GM21360 (cell line): ENCODE results near the gene OSBPL9.

Source experiments
- ATAC-seq: cut with Tn5 transposase; IDR thresholded peaks from one replicate; pipeline ENCODE4 v1.9.1; 2021; ENCODE audit warnings: mild to moderate bottlenecking, moderate library complexity; ENCODE audit not compliant: unreplicated experiment

The OSBPL9 gene, protein sequence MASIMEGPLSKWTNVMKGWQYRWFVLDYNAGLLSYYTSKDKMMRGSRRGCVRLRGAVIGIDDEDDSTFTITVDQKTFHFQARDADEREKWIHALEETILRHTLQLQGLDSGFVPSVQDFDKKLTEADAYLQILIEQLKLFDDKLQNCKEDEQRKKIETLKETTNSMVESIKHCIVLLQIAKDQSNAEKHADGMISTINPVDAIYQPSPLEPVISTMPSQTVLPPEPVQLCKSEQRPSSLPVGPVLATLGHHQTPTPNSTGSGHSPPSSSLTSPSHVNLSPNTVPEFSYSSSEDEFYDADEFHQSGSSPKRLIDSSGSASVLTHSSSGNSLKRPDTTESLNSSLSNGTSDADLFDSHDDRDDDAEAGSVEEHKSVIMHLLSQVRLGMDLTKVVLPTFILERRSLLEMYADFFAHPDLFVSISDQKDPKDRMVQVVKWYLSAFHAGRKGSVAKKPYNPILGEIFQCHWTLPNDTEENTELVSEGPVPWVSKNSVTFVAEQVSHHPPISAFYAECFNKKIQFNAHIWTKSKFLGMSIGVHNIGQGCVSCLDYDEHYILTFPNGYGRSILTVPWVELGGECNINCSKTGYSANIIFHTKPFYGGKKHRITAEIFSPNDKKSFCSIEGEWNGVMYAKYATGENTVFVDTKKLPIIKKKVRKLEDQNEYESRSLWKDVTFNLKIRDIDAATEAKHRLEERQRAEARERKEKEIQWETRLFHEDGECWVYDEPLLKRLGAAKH

DNA sequence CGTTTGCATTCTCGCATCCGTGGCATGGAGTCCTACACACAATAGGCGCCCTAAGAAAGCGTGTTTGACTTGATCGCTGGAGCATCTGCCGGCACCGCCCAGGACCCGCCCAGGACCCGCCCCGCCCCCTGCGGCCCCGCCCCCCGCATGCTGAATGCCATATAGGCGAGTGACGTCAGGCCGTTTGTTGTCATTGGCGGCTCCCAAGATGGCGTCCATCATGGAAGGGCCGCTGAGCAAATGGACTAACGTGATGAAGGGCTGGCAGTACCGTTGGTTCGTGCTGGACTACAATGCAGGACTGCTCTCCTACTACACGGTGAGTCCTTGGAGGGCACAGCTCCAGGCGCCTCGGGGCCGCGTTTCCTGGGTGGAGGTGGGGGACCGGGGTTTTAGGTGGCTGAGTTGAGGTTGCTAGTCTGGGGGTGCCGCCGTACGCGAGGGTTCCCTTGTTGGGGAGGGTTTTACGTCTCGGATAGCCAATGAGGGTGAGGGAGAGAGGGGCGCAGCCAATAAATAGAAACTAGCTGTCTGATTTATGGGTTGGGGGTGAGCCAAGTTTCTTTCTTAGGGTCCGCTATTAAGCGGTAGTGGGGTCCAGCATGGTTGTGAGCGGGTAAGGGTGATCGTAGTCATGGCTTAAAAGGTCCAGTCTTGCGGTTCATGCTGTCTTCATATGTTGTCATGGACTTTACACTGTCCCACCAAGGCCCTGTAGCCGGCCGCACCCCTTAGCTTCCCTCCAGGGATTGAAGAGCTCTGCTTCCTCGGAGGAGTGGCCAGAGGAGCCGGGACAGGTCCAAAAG lies at the start of gene OSBPL9:
Gene OSBPL9 (plus strand): TSS at position 190 of the 806 bp plus-strand sequence. CDS start 19 bp downstream, at position 209.
- ATAC-seq: peak; percentile 85

DNA sequence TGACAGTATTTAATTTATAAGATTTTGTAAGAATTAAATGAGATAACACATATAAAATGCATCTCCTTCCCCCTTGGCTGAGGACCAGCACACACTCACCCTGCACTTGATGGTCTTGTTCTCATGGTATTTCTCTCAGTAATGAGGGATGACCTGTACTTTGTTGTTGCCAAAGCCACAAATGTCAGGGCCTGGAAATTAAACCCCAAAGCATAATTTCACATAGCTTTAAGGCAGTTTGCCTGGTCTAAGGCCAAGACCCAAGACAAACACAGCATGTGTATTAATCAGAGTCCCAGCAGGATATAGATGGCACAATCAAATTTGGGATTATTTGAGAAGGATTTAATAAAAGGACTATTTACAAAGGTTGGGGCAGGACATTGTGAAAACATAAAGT lies 49.2 kb upstream of the OSBPL9 start:
- ATAC-seq: no peak

DNA sequence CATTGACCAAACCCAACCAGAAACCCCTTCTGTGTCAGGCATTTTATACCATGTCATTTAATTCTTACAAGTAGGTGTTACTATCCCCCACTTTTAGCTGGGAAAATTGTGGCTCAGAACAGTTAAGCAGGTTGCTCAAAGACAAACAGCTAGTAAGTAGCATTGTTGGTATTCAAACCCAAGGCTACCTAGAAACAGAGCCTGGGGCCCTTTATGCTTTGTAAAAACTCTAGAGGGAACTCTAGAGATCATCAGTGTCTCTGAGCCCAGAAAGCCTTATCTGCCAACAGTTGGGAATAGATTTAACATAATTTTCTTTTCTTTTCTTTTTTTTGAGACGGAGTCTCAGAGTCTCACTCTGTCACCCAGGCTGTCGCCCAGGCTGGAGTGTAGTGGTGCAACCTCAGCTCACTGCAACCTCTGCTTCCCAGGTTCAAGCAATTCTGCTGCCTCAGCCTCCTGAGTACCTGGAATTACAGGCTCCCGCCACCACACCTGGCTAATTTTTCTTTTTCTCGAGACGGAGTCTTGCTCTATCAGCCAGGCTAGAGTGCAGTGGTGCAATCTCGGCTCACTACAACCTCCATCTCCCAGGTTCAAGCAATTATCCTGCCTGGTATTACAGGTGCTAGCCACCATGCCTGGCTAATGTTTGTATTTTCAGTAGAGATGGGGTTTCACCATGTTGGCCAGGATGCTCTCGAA lies 48.5 kb upstream of the OSBPL9 start:
- ATAC-seq: no peak

DNA sequence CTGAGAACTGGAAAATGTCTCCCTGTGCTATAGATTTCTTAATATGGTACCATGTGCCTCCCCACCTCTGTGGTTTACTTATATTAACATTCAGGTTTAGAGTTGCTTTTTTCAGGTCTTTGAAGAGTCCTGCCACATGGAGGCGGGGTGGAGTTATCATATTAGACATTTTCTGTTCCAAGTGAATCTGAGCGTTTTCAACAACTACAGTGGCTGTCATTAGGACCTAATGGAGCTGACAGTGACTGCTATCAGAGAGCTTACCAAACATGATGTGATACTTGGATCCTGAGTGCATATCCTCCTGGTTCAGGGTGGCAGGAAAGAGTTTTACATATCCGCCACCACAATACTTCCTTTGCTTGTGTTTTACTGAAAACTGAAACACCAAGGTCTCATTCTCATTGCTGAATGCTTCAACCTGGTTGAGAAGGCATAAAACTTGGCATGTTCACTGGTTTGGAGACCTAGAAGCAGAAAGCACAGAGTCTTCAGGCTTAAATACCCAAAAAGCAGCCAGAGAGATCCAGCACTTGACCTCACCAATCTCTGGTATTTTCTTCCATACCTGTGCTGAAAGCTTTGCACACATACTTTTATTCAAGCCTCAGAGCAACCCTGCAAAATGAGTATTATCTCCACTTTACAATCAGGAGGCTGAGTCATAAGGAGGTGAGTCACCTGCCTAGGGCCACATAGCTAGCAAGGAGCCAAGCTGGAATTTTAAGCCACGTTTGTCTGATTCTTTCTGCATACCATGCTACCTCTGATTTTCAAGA lies 47.4 kb upstream of the OSBPL9 start:
- ATAC-seq: peak; percentile 71

DNA sequence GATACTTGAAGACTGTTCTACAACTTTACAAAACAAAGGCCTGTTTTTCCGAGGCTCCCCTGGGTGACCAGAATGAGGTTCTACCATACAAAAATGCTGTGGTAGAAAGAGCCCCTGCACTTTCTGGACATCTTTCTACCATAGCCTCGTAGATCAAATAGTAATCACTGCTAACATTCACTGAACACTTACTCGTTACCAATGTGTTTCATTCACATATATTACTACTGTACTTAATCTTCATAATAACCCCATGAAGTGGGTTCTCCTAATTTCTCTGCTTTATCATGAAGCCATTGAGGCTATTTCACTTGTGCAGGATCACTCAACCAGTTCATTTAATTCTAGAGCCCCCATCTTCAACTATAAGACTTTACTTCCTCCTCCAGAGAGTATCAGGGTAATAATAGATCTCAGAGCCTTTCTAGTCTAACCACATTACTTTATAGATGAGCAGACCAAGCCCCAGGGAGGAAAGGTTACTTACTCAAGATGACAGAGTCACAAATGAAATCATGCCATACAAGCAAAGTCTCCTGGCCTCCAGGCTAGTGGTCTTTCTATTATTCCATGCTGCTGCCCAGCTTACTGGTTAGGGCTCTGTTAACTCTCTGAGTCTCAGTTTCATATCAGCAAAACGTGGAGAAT lies 46.7 kb upstream of the OSBPL9 start:
- ATAC-seq: no peak

DNA sequence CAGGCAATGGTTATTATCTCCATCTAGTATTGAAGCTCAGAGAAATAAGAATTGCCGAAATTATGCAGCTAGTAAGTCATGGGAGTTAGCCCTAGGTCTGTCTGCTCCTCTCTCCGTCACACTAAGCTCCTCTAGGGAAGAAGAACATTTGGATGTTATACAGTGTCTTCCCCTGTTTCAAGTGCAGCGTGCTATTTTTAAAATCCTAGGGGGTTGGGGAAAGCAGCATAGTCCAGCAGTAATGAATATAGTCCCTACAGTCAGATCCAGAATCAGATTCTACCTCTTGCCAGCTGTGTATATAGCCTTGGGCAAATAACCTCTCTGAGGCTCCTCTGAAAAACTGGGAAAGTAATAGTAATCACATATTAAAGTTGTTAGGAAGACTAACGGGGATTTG lies 44.5 kb upstream of the OSBPL9 start:
- no peak for ATAC-seq

DNA sequence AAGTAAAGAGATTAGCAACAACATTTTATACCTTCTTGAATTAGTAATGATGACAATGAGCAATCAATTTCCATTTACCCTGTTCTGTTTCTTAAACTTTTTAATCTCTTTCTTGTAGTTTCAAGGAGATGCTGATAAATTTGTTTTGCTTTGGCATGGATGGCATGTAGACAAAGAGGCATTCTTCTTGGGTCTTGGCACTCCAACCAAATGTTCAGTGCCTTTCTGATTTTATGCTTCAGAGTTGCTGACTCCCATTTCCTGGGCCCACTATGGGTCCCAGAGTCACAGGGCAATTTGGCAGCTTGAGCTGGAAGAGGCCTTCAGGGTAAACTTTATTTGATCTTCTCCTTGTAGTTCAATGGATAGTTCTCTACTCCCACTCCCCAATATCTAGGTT lies 42.1 kb upstream of the OSBPL9 start:
- ATAC-seq: no peak

DNA sequence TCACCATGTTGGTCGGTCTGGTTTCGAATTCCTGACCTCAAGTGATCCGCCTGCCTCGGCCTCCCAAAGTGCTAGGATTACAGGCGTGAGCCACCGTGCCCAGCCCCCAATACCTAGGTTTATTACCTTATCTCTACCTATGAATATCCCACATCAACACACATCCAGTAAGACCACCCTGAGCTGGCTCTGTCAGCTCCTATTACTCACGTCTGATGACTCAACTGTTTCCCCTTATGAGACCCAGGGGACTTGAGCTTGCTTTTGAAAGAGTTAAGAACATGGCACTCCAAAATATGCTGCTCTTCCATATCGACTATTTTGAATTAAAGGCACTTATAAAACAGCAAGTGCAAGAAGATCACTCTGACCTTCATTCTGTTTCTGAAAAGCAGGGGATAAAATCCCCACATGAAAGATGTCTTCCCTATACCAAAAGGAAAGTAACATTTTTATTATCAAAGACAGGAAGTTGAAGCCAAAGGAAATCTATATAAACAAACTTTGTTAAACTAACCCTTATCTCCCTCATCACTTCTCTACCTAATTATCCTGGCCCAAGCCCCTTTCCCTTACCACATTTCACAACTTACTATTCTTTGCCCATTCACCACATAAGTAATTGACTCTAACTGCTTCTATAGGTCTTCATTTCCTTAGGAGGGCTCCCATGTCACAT lies 41.3 kb upstream of the OSBPL9 start:
- ATAC-seq: no peak

DNA sequence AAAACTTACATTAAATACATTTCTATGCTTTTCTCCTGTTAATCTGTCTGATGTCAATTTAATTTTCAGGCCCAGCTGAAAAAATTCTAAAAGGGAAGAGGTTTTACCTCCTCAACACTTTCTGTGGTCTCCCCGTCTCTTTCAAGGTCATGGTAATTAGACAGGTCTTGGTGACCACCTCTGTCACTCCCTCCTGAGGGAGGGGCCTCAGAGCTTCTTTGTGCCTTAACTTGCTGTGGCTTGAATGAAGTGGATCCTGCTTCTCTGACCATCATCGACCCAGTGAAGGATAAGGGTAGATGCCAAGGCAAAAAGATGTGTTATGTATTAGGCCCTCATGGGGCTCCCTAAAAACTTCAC lies 40.8 kb upstream of the OSBPL9 start:
- no peak for ATAC-seq

DNA sequence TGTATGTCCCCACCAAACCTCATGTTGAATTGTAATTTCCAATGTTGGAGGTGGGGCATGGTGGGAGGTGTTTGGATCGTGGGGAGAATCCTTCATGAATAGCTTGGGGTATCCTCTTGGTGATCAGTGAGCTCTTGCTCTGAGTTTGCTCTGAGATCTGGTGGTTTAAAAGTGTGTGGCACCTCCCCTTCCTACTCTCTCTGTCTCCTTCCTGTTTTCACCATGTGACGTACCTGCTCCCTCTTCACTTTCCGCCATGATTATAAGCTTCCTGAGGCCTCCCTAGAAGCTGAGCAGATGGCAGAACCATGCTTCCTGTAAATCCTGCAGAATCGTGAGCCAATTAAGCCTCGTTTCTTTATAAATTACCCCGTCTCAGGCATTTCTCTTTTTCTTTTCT lies 40.0 kb upstream of the OSBPL9 start:
- no peak for ATAC-seq

DNA sequence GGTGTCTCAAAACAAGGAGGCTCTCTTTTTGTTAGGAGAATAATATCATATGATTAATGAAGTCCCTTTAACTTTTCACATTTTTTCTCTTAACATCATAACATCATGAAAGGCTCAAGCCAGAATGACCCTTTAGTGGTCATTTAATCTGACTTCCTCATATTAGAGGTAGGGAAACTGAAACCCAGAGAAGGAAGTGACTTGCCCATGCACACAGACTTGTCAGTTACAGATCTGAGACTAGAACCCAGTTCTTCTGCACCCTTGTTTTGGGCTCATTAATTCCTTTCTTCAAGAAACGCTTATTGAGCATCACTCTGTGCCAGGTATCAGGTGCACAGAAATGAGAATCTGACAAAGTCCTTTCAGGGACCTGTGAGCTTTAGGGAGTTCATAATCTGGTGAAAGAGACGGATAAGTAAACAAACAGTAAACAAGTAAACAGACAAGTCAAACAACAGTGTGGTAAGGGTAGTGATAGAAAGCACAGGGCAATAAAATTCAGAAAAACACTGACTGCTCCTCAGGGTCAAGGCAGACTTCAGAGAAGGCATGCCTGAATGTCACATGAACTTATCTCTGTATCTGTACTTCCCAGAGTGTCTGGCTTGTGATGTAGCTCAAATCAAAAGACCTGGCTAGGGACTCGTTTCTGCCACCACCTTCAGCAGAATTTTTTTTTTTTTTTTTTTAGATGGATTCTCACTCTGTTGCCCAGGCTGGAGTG lies 38.3 kb upstream of the OSBPL9 start:
- peak; percentile 82 for ATAC-seq

DNA sequence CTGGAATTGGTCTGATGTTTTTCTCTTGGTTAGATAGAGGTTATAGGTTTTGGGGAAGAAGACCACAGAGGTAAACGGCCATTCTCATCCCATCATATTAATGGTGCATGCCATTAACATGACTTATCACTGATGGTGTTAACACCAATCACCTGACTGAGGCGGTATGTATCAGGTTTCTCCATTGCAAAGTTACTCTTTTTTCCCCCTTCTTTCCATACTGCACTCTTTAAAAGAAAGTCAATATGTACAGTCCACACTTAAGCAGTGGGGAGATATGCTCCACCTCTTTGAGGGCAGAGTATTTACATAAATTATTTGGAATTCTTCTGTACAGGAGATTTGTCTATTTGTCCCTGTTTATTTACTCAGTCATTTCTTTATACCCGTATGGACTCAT lies 35.7 kb upstream of the OSBPL9 start:
- ATAC-seq: no peak

DNA sequence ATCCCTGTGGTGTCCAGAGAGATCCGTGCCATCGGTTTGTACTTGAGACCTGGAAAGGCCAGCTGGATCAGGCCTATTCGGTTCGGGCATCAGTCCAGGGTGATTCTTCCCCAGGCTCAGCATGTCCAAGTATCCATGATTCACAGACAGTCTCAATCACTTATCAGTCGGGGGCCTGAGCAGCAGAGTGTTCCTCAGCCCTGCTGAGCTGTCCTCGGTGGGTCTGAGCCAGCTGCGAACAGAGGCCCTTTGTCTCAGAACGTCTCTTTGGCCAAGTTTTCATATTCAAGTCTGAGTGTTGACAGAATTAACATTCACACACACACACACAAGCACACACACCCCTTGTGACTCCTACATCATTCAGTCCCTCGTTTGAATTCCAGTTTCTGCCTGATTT lies 33.4 kb upstream of the OSBPL9 start:
- ATAC-seq: no peak

DNA sequence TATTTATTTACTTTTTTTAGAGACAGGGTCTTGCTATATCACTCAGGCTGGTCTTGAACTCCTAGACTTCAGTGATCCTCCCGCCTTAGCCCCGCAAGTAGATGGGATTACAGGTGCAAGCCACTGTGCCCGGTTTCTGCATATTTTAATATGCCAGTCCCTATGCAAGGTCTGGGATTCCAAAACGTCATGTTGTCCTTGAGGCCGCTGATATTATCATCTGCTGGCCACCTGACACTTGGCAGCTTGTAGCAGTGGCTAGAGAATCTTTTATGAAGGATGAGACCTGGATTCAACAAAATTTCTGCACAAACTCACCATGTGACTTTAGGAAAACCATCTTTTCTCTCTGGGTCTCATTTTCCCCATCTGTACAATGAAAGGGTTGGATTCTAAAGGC lies 32.9 kb upstream of the OSBPL9 start:
- no peak for ATAC-seq

DNA sequence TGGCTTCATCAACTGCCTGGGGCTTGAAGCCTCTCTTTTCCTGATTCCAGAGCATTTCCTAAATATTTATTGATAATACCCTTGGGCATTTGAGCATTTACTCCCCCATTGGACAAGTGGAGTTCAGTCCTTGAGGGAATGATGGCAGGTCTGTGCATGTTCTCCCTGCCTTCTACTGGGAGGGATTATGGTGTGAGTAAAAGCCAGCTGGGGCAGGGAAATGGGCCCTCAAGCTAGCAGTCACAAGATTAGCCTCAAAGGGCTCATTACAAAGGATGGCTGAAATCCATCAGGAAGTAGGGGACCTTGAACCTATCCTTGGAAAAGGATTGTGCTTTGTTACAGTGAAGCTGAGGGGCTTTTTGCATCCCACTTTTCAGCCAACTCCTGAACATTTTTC lies 24.2 kb upstream of the OSBPL9 start:
- ATAC-seq: no peak

DNA sequence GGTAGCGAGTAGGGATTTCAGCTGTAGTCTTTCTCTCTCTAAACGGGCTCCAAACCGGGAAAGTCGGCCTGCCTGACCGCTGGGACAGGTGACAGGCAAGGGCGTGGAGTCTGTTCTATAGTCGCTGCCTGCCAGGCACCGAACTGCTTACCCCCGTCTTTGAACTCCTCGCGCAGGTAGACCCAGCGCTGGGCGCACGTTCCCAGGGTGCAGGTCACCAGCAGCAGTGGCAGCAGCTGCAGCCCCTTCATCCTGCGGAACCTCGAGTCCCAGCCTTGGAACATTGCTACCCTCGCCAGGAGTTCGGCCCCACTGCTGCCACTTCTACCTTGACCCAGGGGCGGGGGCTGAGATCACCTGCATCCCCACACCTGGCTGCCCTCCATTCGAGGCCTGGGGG lies 22.2 kb upstream of the OSBPL9 start:
- no peak for ATAC-seq

DNA sequence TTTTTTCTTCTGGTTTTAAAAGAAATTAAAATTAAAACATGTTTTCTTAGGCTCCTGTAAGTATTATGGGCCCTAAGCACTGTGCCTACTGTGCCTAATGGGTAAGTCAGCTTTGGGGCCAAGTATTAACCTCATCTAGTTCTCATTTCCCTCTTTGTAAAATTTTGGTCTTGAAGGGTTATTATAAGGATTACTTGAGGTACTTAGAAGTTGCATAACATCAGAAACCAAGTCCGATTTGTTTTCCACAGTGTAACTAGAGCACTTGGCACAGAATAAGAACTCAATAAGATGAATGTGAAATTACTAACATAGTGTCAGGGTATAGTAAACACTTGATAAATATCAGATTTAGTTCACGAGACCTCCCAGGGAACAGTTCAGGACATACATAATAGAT lies 16.4 kb upstream of the OSBPL9 start:
- no peak for ATAC-seq

DNA sequence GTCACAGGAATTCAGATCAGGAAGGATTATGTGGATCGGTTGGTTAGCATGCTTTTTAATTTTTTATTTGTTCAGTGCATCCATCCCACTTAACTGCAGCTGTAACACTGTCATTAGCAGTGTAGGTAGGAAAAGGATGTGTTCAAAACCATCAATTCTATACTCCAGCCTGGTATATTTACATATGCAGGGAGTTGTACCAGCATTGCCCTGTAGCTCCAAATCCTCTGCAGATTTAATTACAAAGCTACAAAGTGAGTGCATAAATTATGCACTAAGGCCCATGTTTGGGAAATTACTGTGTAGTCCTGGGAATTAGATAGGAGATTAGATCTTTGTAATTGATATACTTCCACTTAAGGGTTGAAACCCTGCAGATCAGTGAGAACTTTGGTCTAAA lies 15.9 kb upstream of the OSBPL9 start:
- no peak for ATAC-seq
